H1 (cell line): ENCODE measurements around the gene LPGAT1. TPM values are rescaled to one million over a fixed set of nuclear protein-coding genes. Genes with fewer than 3 reads are reported as not detected.

Experiments used
- HDAC6 ChIP-seq: IDR thresholded peaks from one replicate; pipeline ENCODE4 v1.7.1; 2012; ENCODE audit warnings: low read depth, mild to moderate bottlenecking, inconsistent platforms, low read length, moderate library complexity
- SUZ12 ChIP-seq: fragments of 200-600 bp; sonication (generic); IDR thresholded peaks from 2 replicates; pipeline ENCODE4 v1.6.1; 2012; ENCODE audit warnings: mild to moderate bottlenecking, inconsistent platforms, low read length, moderate library complexity, mixed read lengths
- TAF7 ChIP-seq: optimal IDR thresholded peaks from 2 replicates; pipeline ENCODE3; 2011; ENCODE audit warnings: low read depth, mild to moderate bottlenecking, inconsistent platforms, low read length, moderate library complexity, borderline replicate concordance
- polyA plus RNA-seq, 7 experiments: library from polyadenylated mRNA; depleted of rRNA in 3 of 7; stranded (reverse) in 5 of 7; unstranded in 2 of 7; fragments of >200 nt in 5 of 7; fragments of 200-250 nt in 2 of 7; gene quantifications; 1 replicate in 5 of 7; 2 replicates in 1 of 7; 4 replicates in 1 of 7; pipeline versions ENCODE4 v1.2.1 to v1.2.3, GENCODE V29; 2011 to 2013; ENCODE audit warnings: missing spikeins in 2 of 7, mixed read lengths in 2 of 7
- total RNA-seq: library from RNA; stranded (reverse); fragmentation: NEBNext Ultra II Directional; extraction: Animal tissue kit (Norgen Biotek cat#: 25700); gene quantifications from 2 replicates; pipeline ENCODE4 v1.2.1, GENCODE V29; 2021

Gene LPGAT1
- total and polyA plus RNA-seq, 2 of the 8 experiments (the other 6 are each of a cell fraction or from before 2014, with no cell fraction given), result 2.3 to 13.5 TPM

- TF ChIP-seq TAF7 (no peak), HDAC6 (no peak), SUZ12 (no peak)
- TF ChIP-seq, all 59 proteins: peak for 0
These were observed 78.2 kb downstream of the LPGAT1 start (continued) for GRCh38 chr1:211752317-211752716.
